GM21737 (cell line): ENCODE results near the gene ROBO1.
"Not testable (repeated sequence)": the region's sequence is repeated elsewhere in the genome, so short reads cannot be mapped to it uniquely, and the experiment has no call there.

ENCODE experiments used
- ATAC-seq: cut with Tn5 transposase; IDR thresholded peaks from one replicate; pipeline ENCODE4 v1.9.1; 2021; ENCODE audit warnings: mild to moderate bottlenecking, moderate library complexity; ENCODE audit not compliant: unreplicated experiment

Gene ROBO1

DNA sequence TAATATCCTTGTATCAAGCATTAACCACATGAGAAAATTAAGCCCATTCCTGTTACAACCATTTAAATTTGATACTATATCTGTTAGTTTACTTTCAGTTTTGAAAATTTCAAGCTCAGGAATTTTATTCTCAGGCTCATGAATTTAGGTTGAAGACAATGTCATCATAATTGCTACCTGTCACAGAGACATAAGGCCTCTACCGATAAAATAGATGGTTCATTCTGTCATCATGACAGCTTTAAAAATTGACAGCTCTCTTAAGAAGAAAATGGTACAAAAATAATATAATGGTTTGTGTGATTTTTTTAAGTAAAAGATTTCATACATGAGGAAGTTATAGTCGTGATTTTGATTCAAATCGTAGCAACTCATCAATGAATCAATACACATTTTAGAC lies 1003.2 kb downstream of the ROBO1 start:
- no peak for ATAC-seq

DNA sequence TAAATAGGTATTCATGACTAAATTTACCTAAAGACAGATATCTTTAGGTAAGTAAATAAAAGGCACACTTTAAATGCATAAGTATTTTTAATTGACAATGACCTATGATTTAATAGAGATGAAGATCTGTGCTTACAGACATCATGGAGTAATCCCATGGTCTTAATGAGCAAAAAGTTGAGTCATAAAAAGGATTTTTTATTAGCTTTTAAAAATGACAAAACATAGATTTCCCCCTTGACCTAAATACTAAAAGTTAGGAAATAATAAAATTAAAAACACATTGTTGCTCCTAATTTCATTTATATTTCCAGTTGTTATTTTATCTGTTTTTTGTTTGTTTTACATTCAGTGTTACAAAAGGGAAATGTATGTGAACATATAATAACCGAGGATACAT lies 1005.7 kb downstream of the ROBO1 start:
- ATAC-seq: no peak

GRCh38 chr3:78761126-78761525 lies 1006.7 kb downstream of the ROBO1 start:
- no peak for ATAC-seq

GRCh38 chr3:78757731-78758130 lies 1010.1 kb downstream of the ROBO1 start:
- no peak for ATAC-seq

DNA sequence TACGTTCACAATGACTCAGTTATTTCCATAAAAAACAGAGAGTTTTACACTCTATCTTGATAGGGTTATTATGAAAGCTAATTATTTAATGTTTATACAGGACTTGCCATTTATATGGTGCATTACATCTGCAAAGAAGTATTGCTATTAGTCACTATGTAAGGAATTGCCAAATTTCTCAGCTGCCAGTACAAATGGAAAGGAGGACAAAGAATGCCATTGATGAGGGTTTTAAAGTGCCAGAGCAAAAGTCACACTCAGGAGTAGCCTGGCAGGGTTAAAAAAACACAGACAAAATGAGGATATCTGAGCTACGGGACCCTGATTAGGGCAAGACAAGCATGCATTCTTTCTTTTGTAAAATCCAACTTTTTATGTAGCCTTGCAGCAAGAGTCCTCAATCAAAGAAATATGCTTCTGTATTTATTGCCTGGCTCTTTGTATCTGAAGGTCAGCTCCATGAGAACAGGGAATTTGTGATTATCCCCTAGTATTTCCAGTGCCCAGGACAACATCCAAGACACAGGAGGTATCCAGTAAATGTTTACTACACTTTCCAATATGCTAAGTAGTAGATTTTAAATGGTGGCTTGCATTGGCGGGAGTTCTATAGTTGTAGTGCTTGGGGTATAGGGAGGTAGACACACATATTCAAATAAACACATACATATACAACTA lies 1013.6 kb downstream of the ROBO1 start:
- no peak for ATAC-seq

DNA sequence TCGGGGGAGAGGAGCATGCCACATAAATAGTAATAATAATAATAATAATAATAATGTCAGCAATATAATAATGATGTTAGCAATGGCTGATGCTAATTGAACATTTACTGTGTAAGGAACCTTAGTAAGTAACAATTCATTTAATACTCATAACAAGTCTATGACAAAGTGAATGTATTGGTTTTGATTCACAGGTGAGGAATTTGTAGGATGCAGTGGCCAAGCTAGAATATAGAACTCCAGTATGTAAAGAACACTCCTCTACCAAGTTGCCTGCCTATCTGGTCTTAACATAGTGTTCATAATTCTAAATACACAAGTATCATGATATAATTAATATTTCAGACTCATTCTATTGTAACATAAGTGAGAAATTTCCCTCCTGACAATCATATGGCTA lies 1016.5 kb downstream of the ROBO1 start:
- ATAC-seq: no peak

- not testable (repeated sequence) for ATAC-seq
Observed at GRCh38 chr3:78750291-78750690, 1017.5 kb downstream of the ROBO1 start.

DNA sequence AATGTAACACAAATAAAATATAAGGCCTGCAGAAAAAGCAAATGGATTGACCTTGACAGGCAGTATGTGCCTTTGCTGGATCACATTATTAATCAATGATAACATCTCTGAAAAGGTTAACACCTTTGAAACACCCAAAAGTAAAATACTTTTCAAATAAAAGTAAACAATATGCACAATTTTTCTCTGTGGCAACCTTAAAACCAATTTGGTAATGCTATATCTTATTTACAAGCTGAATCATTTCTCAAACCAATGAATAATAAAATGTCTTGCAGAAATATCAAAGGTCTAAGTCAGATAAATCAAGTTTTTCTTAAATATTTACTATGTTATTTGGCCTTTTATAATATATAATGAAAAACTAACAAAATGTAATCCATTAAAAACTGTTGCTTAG lies 1018.7 kb downstream of the ROBO1 start:
- no peak for ATAC-seq

DNA sequence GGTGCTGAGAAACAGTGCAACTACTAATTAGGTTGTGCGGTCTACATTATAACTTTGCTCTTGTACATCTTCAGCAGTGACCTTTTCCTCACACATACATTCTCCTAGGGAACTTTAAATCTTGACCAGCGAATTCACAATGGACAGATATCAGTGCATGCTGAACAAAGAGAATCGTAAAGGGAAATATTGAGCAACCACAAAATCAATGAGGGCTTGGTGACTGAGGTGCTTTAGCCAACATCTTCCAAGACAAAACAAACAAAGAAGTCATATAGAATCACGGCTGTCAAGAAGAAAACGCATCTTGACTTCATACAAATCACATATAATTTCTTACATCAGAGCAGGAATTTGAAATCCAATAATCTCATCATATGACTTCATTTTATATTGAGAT lies 1022.0 kb downstream of the ROBO1 start:
- no peak for ATAC-seq

- ATAC-seq: no peak
Observed at GRCh38 chr3:78742491-78742890, 1025.3 kb downstream of the ROBO1 start.

- no peak for ATAC-seq
Observed at GRCh38 chr3:78742041-78742440, 1025.8 kb downstream of the ROBO1 start.

GRCh38 chr3:78741066-78741645 lies 1026.6 kb downstream of the ROBO1 start:
- ATAC-seq: no peak

- ATAC-seq: no peak
Observed at GRCh38 chr3:78738833-78739232, 1029.0 kb downstream of the ROBO1 start.

GRCh38 chr3:78737988-78738387 lies 1029.8 kb downstream of the ROBO1 start:
- no peak for ATAC-seq

DNA sequence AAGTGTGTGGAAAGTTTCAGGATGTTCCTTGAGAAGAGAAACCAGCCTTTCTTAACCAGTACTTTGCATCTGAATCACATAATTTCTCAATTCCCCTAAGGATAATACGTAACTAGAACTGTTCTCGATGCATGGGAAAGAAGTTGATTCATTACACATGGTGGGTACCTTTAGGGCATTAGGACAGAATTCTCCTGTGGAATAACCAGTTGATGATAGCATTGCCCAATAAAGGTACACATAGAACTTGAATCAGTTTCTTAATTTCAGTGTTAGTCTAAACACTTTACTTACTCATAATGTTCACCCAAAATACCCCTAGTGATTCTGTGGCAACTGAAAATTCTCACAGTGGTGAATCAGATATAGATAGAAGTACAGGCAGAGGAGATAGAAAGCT lies 1030.9 kb downstream of the ROBO1 start:
- ATAC-seq: no peak

- ATAC-seq: no peak
Observed at GRCh38 chr3:78734048-78734637, 1033.7 kb downstream of the ROBO1 start.

GRCh38 chr3:78732893-78733292 lies 1034.9 kb downstream of the ROBO1 start:
- ATAC-seq: no peak

GRCh38 chr3:78732471-78732870 lies 1035.3 kb downstream of the ROBO1 start:
- no peak for ATAC-seq

DNA sequence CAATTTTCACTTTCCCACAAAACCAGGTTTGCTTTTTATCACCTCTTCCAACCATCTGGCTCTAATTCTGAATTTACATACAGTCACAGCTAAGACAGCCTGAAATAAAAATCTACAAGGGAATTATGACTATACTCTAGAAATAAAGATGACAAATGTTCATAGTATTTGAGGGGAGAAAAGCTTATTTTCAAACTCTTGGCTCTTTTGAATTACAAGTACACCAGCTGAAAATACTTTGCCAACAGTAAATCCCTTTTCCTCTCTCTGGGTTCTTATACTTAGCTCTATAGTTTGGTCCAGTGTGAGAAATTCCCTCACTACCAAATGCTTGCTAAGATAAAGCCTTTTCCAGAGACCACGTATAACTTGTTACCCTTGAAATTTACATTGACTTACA lies 1037.9 kb downstream of the ROBO1 start:
- ATAC-seq: no peak

DNA sequence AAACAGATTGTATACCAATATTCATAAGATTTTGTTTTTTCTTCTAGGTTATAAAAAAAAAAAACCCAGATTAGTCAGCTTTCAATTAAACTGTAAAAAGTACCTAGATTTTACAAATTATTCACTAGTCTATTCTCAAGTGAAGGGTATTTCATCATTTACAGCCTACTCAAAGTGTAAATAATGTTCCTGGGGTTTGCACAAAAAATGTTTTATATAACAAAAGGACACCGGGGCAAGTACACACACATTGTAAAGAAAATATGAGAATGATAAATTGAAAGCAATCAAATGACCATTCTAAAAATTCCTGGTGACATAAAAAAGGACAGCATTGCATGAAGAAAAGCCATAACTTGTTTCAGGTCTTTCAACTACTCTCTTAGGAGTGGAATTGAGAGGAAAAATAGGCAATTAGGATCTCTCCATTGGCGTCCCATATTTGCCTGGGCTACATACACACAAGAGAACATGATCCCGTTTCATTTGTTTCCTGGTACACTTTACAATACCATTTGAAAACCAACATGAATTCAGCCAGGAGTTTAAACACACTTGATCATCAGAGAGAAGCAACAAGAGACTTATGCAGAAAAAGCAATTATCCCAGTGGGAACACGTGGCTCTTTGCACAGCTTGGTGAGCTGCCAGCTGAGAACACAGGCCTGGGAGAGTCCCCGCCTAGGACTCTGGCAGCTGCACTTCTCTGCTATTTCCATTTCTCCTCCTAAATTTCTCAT lies 1039.2 kb downstream of the ROBO1 start:
- no peak for ATAC-seq

GRCh38 chr3:78726545-78726944 lies 1041.3 kb downstream of the ROBO1 start:
- no peak for ATAC-seq

- no peak for ATAC-seq
Observed at GRCh38 chr3:78725703-78726246, 1042.0 kb downstream of the ROBO1 start.
